GM18508 (cell line): ENCODE results near the gene DAAM2.

Experiments
- ATAC-seq: cut with Tn5 transposase; IDR thresholded peaks from one replicate; pipeline ENCODE4 v1.9.1; 2021; ENCODE audit warnings: moderate number of reproducible peaks; ENCODE audit not compliant: insufficient read depth, unreplicated experiment

DAAM2 gene

GRCh38 chr6:39841923-39842322, 49.7 kb downstream of the DAAM2 start:
- ATAC-seq: no peak

- ATAC-seq: no peak
Measured at GRCh38 chr6:39843305-39844020, 51.3 kb downstream of the DAAM2 start.

GRCh38 chr6:39844866-39845265, 52.7 kb downstream of the DAAM2 start:
- ATAC-seq: no peak

GRCh38 chr6:39847221-39847620, 55.0 kb downstream of the DAAM2 start:
- no peak for ATAC-seq

- ATAC-seq: no peak
Measured at GRCh38 chr6:39848171-39848570, 56.0 kb downstream of the DAAM2 start.

- ATAC-seq: no peak
Measured at GRCh38 chr6:39849228-39849627, 57.1 kb downstream of the DAAM2 start.

- no peak for ATAC-seq
Measured at GRCh38 chr6:39849764-39850163, 57.6 kb downstream of the DAAM2 start.

GRCh38 chr6:39850736-39851297, 58.6 kb downstream of the DAAM2 start:
- ATAC-seq: no peak

GRCh38 chr6:39851331-39851730, 59.2 kb downstream of the DAAM2 start:
- no peak for ATAC-seq

- ATAC-seq: no peak
Measured at GRCh38 chr6:39852324-39852723, 60.1 kb downstream of the DAAM2 start.

GRCh38 chr6:39853604-39854003, 61.4 kb downstream of the DAAM2 start:
- ATAC-seq: no peak

- ATAC-seq: no peak
Measured at GRCh38 chr6:39855356-39855995, 63.3 kb downstream of the DAAM2 start.

GRCh38 chr6:39859025-39859424, 66.8 kb downstream of the DAAM2 start:
- no peak for ATAC-seq

GRCh38 chr6:39861663-39862062, 69.5 kb downstream of the DAAM2 start:
- ATAC-seq: no peak

GRCh38 chr6:39865011-39865888, 73.1 kb downstream of the DAAM2 start:
- no peak for ATAC-seq

GRCh38 chr6:39867592-39867991, 75.4 kb downstream of the DAAM2 start:
- ATAC-seq: no peak

GRCh38 chr6:39870950-39871349, 78.8 kb downstream of the DAAM2 start:
- no peak for ATAC-seq

- ATAC-seq: no peak
Measured at GRCh38 chr6:39873439-39873838, 81.3 kb downstream of the DAAM2 start.

GRCh38 chr6:39876111-39876510, 83.9 kb downstream of the DAAM2 start:
- no peak for ATAC-seq

GRCh38 chr6:39876826-39877225, 84.7 kb downstream of the DAAM2 start:
- no peak for ATAC-seq

- no peak for ATAC-seq
Measured at GRCh38 chr6:39879535-39879934, 87.4 kb downstream of the DAAM2 start.
